Measurements from ENCODE around the gene NGF.
A peak's percentile ranks its signal among the peaks of the same experiment; 100 is the strongest.
"Not testable (repeated sequence)": the region's sequence is repeated elsewhere in the genome, so short reads cannot be mapped to it uniquely, and the experiment has no call there.

Gene NGF

GRCh38 chr1:115332813-115333608 lies 5.0 kb downstream of the NGF start:
- DNase-seq = no peak

- no peak for DNase-seq
Measured at GRCh38 chr1:115331558-115332331, 6.3 kb downstream of the NGF start.

GRCh38 chr1:115330480-115331013 lies 7.5 kb downstream of the NGF start:
- no peak for DNase-seq

GRCh38 chr1:115329965-115330364 lies 8.1 kb downstream of the NGF start:
- no peak for DNase-seq

- DNase-seq = no peak
Measured at GRCh38 chr1:115327270-115327669, 10.8 kb downstream of the NGF start.

GRCh38 chr1:115326419-115326818 lies 11.6 kb downstream of the NGF start:
- no peak for DNase-seq

- no peak for DNase-seq
Measured at GRCh38 chr1:115325874-115326273, 12.2 kb downstream of the NGF start.

- DNase-seq = no peak
Measured at GRCh38 chr1:115324649-115325420, 13.2 kb downstream of the NGF start.

- no peak for DNase-seq
Measured at GRCh38 chr1:115323366-115324004, 14.6 kb downstream of the NGF start.

GRCh38 chr1:115322631-115323030 lies 15.4 kb downstream of the NGF start:
- no peak for DNase-seq

- DNase-seq = no peak
Measured at GRCh38 chr1:115320377-115320776, 17.7 kb downstream of the NGF start.

- DNase-seq = no peak
Measured at GRCh38 chr1:115319706-115320105, 18.3 kb downstream of the NGF start.

- peak; percentile 73 for DNase-seq
Measured at GRCh38 chr1:115317101-115318012, 20.7 kb downstream of the NGF start.

GRCh38 chr1:115314765-115315164 lies 23.3 kb downstream of the NGF start:
- no peak for DNase-seq

- peak; percentile 83 for DNase-seq
Measured at GRCh38 chr1:115314092-115314491, 24.0 kb downstream of the NGF start.

- peak; percentile 54 for DNase-seq
Measured at GRCh38 chr1:115313182-115313581, 24.9 kb downstream of the NGF start.

GRCh38 chr1:115312742-115313141 lies 25.3 kb downstream of the NGF start:
- DNase-seq = no peak

GRCh38 chr1:115311474-115311989 lies 26.5 kb downstream of the NGF start:
- DNase-seq = no peak

- DNase-seq = no peak
Measured at GRCh38 chr1:115310581-115311473, 27.2 kb downstream of the NGF start.

GRCh38 chr1:115309504-115309903 lies 28.5 kb downstream of the NGF start:
- not testable (repeated sequence) for DNase-seq
